Measurements from ENCODE around the gene KRT86. TPM values are rescaled to one million over a fixed set of nuclear protein-coding genes. Genes with fewer than 3 reads are reported as not detected.

Gene KRT86
- total and polyA plus RNA-seq, 2 experiments from 2014 or later: 0.16 TPM; not detected in 1

- no peaks in the 10 kb centered on the region for H3F3A ChIP-seq (replicated peaks; ENCODE audit: low read depth)
- H3K27ac Mint-ChIP-seq: no peak overlapping the region
- no peaks in the 10 kb centered on the region for H3K4me1 ChIP-seq (ENCODE audit: insufficient read depth)
- no peak overlapping the region for H3K4me3 ChIP-seq
- H3K4me2 ChIP-seq: no peak overlapping the region
- H2AFZ ChIP-seq: no peak overlapping the region
- no peaks in the 10 kb centered on the region for H4K20me1 ChIP-seq (replicated peaks; ENCODE audit: insufficient read depth)
- DNase-seq (ENCODE audit: low spot score) (no peak), ATAC-seq (no peak)
- no peaks in the 10 kb centered on the region for H3K79me2 ChIP-seq (replicated peaks; ENCODE audit: insufficient read depth)
- no peaks in the 10 kb centered on the region for H3K36me3 Mint-ChIP-seq (ENCODE audit: low read depth)
- H3K27me3 ChIP-seq (ENCODE audit: insufficient read depth): no peaks in the 10 kb centered on the region
- peaks cover 2% of the 10 kb centered on the region for H3K27me3 Mint-ChIP-seq (ENCODE audit: insufficient read depth, low read depth, poor library complexity)
- H3K9me2 ChIP-seq (ENCODE audit: insufficient read depth): peaks cover 9% of the 10 kb centered on the region; the same call in 1 of the 2 replicates
- no peaks in the 10 kb centered on the region for H3K4me1 Mint-ChIP-seq
- H3K9me3 Mint-ChIP-seq: no peaks in the 10 kb centered on the region
- no peak for TF ChIP-seq EZH2 (IDR thresholded peaks at IDR 0.05; ENCODE audit: low read depth, unreplicated experiment)
- TF ChIP-seq ETS1 (IDR thresholded peaks at IDR 0.05): no peak
- TF ChIP-seq, protein P1, sequence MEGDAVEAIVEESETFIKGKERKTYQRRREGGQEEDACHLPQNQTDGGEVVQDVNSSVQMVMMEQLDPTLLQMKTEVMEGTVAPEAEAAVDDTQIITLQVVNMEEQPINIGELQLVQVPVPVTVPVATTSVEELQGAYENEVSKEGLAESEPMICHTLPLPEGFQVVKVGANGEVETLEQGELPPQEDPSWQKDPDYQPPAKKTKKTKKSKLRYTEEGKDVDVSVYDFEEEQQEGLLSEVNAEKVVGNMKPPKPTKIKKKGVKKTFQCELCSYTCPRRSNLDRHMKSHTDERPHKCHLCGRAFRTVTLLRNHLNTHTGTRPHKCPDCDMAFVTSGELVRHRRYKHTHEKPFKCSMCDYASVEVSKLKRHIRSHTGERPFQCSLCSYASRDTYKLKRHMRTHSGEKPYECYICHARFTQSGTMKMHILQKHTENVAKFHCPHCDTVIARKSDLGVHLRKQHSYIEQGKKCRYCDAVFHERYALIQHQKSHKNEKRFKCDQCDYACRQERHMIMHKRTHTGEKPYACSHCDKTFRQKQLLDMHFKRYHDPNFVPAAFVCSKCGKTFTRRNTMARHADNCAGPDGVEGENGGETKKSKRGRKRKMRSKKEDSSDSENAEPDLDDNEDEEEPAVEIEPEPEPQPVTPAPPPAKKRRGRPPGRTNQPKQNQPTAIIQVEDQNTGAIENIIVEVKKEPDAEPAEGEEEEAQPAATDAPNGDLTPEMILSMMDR (conservative IDR thresholded peaks at IDR 0.05; ENCODE audit: low read depth in 2 of 2): no peak
- no peak for TF ChIP-seq CREB1 (CRISPR knock-in tag; IDR thresholded peaks at IDR 0.05; ENCODE audit: low read depth)
- no peak for TF ChIP-seq EZH2phosphoT487 (IDR thresholded peaks at IDR 0.05; ENCODE audit: unreplicated experiment)
- no peak for TF ChIP-seq POLR2AphosphoS5 (IDR thresholded peaks at IDR 0.05; ENCODE audit: low read depth)
- no peak for TF ChIP-seq ZNF114 (CRISPR knock-in tag; IDR thresholded peaks at IDR 0.05)
- no peak for TF ChIP-seq STAT1 (IDR thresholded peaks at IDR 0.05; ENCODE audit: unreplicated experiment)
- no peak for TF ChIP-seq JUNB (IDR thresholded peaks at IDR 0.05; ENCODE audit: unreplicated experiment)
- TF ChIP-seq NANOG (IDR thresholded peaks at IDR 0.05; ENCODE audit: borderline replicate concordance): no peak
- TF ChIP-seq, protein P2, sequence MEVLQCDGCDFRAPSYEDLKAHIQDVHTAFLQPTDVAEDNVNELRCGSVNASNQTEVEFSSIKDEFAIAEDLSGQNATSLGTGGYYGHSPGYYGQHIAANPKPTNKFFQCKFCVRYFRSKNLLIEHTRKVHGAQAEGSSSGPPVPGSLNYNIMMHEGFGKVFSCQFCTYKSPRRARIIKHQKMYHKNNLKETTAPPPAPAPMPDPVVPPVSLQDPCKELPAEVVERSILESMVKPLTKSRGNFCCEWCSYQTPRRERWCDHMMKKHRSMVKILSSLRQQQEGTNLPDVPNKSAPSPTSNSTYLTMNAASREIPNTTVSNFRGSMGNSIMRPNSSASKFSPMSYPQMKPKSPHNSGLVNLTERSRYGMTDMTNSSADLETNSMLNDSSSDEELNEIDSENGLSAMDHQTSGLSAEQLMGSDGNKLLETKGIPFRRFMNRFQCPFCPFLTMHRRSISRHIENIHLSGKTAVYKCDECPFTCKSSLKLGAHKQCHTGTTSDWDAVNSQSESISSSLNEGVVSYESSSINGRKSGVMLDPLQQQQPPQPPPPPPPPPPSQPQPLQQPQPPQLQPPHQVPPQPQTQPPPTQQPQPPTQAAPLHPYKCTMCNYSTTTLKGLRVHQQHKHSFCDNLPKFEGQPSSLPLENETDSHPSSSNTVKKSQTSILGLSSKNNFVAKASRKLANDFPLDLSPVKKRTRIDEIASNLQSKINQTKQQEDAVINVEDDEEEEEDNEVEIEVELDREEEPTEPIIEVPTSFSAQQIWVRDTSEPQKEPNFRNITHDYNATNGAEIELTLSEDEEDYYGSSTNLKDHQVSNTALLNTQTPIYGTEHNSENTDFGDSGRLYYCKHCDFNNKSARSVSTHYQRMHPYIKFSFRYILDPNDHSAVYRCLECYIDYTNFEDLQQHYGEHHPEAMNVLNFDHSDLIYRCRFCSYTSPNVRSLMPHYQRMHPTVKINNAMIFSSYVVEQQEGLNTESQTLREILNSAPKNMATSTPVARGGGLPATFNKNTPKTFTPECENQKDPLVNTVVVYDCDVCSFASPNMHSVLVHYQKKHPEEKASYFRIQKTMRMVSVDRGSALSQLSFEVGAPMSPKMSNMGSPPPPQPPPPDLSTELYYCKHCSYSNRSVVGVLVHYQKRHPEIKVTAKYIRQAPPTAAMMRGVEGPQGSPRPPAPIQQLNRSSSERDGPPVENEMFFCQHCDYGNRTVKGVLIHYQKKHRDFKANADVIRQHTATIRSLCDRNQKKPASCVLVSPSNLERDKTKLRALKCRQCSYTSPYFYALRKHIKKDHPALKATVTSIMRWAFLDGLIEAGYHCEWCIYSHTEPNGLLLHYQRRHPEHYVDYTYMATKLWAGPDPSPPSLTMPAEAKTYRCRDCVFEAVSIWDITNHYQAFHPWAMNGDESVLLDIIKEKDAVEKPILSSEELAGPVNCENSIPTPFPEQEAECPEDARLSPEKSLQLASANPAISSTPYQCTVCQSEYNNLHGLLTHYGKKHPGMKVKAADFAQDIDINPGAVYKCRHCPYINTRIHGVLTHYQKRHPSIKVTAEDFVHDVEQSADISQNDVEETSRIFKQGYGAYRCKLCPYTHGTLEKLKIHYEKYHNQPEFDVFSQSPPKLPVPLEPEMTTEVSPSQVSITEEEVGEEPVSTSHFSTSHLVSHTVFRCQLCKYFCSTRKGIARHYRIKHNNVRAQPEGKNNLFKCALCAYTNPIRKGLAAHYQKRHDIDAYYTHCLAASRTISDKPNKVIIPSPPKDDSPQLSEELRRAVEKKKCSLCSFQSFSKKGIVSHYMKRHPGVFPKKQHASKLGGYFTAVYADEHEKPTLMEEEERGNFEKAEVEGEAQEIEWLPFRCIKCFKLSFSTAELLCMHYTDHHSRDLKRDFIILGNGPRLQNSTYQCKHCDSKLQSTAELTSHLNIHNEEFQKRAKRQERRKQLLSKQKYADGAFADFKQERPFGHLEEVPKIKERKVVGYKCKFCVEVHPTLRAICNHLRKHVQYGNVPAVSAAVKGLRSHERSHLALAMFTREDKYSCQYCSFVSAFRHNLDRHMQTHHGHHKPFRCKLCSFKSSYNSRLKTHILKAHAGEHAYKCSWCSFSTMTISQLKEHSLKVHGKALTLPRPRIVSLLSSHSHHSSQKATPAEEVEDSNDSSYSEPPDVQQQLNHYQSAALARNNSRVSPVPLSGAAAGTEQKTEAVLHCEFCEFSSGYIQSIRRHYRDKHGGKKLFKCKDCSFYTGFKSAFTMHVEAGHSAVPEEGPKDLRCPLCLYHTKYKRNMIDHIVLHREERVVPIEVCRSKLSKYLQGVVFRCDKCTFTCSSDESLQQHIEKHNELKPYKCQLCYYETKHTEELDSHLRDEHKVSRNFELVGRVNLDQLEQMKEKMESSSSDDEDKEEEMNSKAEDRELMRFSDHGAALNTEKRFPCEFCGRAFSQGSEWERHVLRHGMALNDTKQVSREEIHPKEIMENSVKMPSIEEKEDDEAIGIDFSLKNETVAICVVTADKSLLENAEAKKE (CRISPR knock-in tag; IDR thresholded peaks at IDR 0.05): no peak
- H3K36me3 ChIP-seq (ENCODE audit: insufficient read depth): no peaks in the 10 kb centered on the region
- H3K4me3 Mint-ChIP-seq: no peak overlapping the region
- no peak overlapping the region for H3K27ac ChIP-seq (ENCODE audit: low read depth)
These were observed 3.3 kb upstream of the KRT86 start for GRCh38 chr12:52271158-52271557.
